ENCODE data around the gene ZNF816. TPM values are rescaled to one million over a fixed set of nuclear protein-coding genes. Genes with fewer than 3 reads are reported as not detected.
"Not testable (repeated sequence)": the region's sequence is repeated elsewhere in the genome, so short reads cannot be mapped to it uniquely, and the experiment has no call there.

The ZNF816 gene
- total RNA-seq, 1 experiment from 2014 or later, result 15.3 TPM

DNA sequence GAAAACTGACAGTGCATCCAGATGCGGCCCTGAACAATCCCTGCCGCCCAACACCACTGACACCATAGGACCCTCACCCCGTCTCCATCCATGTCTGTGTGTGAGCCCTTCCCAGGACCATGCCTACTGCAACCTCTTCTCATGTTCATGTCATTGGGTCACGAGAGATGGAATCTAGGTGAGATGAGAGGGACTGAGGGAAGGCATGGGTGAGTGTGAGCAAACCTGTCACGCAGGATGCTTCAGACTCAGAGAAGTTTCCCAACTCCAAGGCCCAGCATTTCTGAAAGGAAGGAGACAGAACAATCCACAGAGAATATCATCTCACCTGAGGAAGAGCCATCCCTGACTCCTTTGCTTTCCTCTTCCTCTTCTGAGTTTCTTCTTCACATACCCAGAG lies 45.1 kb downstream of the ZNF816 start:
- ATAC-seq, result no peak
- H3K27me3 Mint-ChIP-seq (ENCODE audit: low read depth), result no peaks in the 10 kb centered on the region
- no peak overlapping the region; the same call in 1 of the 2 replicates for H3K27ac Mint-ChIP-seq
- TF ChIP-seq ZNF671 (CRISPR knock-in tag; IDR thresholded peaks at IDR 0.05), result no peak
- TF ChIP-seq, protein P1, sequence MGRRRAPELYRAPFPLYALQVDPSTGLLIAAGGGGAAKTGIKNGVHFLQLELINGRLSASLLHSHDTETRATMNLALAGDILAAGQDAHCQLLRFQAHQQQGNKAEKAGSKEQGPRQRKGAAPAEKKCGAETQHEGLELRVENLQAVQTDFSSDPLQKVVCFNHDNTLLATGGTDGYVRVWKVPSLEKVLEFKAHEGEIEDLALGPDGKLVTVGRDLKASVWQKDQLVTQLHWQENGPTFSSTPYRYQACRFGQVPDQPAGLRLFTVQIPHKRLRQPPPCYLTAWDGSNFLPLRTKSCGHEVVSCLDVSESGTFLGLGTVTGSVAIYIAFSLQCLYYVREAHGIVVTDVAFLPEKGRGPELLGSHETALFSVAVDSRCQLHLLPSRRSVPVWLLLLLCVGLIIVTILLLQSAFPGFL (CRISPR knock-in tag; IDR thresholded peaks at IDR 0.05; ENCODE audit: borderline replicate concordance), result no peak
- ChIA-PET CTCF (no interaction called here), POLR2A (no interaction called here)
- DNase-seq (ENCODE audit: low spot score), result no peak
- H3K4me1 Mint-ChIP-seq, result peaks cover 9% of the 10 kb centered on the region
- H3K36me3 Mint-ChIP-seq, result peaks cover 30% of the 10 kb centered on the region
- no peak overlapping the region for H3K4me3 Mint-ChIP-seq
- no peaks in the 10 kb centered on the region for H3K9me3 Mint-ChIP-seq

DNA sequence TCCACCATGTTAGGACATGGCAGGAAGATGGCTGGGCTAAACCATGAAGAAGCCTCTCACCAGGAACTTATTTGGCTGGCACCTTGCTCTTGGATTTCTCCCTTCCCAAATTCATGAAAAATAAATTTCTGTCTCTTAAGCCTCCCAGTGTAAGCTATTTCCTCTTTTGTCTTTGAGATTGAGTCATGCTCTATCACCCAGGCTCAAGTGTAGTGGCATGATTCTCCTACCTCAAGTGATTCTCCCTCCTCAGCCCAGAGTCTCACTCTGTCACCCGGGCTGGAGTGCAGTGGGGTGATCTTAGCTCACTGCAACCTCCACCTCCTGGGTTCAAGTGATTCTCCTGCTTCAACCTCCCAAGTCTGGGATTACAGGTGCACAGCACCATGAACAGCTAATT lies 52.0 kb downstream of the ZNF816 start:
- POLR2A ChIA-PET, result no interaction called here
- H3K36me3 Mint-ChIP-seq, result peaks cover 53% of the 10 kb centered on the region

DNA sequence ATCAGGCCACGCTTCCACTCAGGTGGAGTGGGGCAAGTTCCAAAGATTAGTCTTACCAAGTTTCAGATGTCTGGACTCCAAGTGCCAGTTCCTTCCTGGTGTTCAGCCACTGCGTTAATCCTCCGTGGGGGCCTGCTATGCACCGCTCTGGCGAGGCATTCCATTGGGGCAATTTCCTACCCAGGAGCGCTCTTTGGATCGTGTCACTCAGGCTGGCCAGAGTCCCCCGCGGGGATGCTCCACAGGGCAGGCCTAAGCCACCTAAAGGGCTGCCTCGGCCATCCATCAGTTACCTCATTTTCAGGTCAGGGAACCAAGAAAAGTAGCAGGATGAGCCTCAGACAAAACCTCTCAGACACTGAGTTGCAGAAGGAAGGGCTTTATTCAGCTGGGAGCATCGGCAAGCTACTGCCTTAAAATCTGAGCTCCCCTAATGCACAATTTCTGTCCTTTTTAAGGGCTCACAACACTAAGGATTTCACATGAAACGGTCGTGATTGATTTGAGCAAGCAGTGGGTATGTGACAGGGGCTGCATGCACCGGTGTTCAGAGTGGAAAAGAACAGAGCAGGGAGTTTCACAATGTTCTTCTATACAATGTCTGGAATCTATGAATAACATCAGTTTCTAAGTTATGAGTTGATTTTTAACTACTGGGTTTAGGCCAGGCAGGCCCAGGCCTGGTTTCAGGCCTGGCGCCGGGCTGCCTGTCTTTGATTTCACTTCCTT lies 58.5 kb downstream of the ZNF816 start:
- Mint-ChIP-seq H3K36me3 (peaks cover 28% of the 10 kb centered on the region), H3K4me1 (peaks cover 18% of the 10 kb centered on the region; the same call in 1 of the 2 replicates), H3K9me3 (peaks cover 23% of the 10 kb centered on the region)
- H3K27ac Mint-ChIP-seq; DNase-seq (ENCODE audit: low spot score); CTCF ChIA-PET; H3K27me3 Mint-ChIP-seq (ENCODE audit: low read depth); ATAC-seq; POLR2A ChIA-PET; H3K4me3 Mint-ChIP-seq: not testable (repeated sequence)

More for the DNA sequence above, 52.0 kb downstream of the ZNF816 start:
- no peak for DNase-seq (ENCODE audit: low spot score)
- no peaks in the 10 kb centered on the region; the same call in 1 of the 2 replicates for H3K27me3 Mint-ChIP-seq (ENCODE audit: low read depth)
- ATAC-seq, result no peak
- CTCF ChIA-PET, result interaction anchor here (0.7 kb wide), 1 partner anchor 109 kb away, joined by 3 read pairs; no protein-coding TSS in a partner anchor
- peaks cover 19% of the 10 kb centered on the region for H3K9me3 Mint-ChIP-seq
- no peaks in the 10 kb centered on the region for H3K4me1 Mint-ChIP-seq
- no peak overlapping the region for H3K27ac Mint-ChIP-seq
- H3K4me3 Mint-ChIP-seq, result no peak overlapping the region
- TF ChIP-seq JAZF1 (CRISPR knock-in tag; IDR thresholded peaks at IDR 0.05) (no peak), NR3C1 (CRISPR knock-in tag; conservative IDR thresholded peaks at IDR 0.05; ENCODE audit: low read depth) (no peak), SOX15 (CRISPR knock-in tag; IDR thresholded peaks at IDR 0.05) (no peak), SP1 (CRISPR knock-in tag; conservative IDR thresholded peaks at IDR 0.05) (no peak), OVOL2 (CRISPR knock-in tag; IDR thresholded peaks at IDR 0.05; ENCODE audit: borderline replicate concordance) (no peak), FOXJ3 (CRISPR knock-in tag; IDR thresholded peaks at IDR 0.05; ENCODE audit: borderline replicate concordance) (no peak), TCF7 (CRISPR knock-in tag; IDR thresholded peaks at IDR 0.05; ENCODE audit: low read depth) (no peak), ELF4 (CRISPR knock-in tag; IDR thresholded peaks at IDR 0.05; ENCODE audit: low read depth) (no peak), MYBL2 (CRISPR knock-in tag; IDR thresholded peaks at IDR 0.05) (no peak), EMX1 (CRISPR knock-in tag; IDR thresholded peaks at IDR 0.05) (no peak)
- TF ChIP-seq, protein P2, sequence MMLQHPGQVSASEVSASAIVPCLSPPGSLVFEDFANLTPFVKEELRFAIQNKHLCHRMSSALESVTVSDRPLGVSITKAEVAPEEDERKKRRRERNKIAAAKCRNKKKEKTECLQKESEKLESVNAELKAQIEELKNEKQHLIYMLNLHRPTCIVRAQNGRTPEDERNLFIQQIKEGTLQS (CRISPR knock-in tag; conservative IDR thresholded peaks at IDR 0.05), result no peak
- TF ChIP-seq, protein P3, sequence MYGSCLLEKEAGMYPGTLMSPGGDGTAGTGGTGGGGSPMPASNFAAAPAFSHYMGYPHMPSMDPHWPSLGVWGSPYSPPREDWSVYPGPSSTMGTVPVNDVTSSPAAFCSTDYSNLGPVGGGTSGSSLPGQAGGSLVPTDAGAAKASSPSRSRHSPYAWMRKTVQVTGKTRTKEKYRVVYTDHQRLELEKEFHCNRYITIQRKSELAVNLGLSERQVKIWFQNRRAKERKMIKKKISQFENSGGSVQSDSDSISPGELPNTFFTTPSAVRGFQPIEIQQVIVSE (CRISPR knock-in tag; IDR thresholded peaks at IDR 0.05; ENCODE audit: borderline replicate concordance), result no peak
- TF ChIP-seq, protein P4, sequence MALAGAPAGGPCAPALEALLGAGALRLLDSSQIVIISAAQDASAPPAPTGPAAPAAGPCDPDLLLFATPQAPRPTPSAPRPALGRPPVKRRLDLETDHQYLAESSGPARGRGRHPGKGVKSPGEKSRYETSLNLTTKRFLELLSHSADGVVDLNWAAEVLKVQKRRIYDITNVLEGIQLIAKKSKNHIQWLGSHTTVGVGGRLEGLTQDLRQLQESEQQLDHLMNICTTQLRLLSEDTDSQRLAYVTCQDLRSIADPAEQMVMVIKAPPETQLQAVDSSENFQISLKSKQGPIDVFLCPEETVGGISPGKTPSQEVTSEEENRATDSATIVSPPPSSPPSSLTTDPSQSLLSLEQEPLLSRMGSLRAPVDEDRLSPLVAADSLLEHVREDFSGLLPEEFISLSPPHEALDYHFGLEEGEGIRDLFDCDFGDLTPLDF (CRISPR knock-in tag; IDR thresholded peaks at IDR 0.05), result no peak
- TF ChIP-seq, protein P5, sequence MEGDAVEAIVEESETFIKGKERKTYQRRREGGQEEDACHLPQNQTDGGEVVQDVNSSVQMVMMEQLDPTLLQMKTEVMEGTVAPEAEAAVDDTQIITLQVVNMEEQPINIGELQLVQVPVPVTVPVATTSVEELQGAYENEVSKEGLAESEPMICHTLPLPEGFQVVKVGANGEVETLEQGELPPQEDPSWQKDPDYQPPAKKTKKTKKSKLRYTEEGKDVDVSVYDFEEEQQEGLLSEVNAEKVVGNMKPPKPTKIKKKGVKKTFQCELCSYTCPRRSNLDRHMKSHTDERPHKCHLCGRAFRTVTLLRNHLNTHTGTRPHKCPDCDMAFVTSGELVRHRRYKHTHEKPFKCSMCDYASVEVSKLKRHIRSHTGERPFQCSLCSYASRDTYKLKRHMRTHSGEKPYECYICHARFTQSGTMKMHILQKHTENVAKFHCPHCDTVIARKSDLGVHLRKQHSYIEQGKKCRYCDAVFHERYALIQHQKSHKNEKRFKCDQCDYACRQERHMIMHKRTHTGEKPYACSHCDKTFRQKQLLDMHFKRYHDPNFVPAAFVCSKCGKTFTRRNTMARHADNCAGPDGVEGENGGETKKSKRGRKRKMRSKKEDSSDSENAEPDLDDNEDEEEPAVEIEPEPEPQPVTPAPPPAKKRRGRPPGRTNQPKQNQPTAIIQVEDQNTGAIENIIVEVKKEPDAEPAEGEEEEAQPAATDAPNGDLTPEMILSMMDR (IDR thresholded peaks at IDR 0.05), result no peak
- TF ChIP-seq, protein P6, sequence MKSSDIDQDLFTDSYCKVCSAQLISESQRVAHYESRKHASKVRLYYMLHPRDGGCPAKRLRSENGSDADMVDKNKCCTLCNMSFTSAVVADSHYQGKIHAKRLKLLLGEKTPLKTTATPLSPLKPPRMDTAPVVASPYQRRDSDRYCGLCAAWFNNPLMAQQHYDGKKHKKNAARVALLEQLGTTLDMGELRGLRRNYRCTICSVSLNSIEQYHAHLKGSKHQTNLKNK (CRISPR knock-in tag; IDR thresholded peaks at IDR 0.05), result no peak
- TF ChIP-seq, protein P7, sequence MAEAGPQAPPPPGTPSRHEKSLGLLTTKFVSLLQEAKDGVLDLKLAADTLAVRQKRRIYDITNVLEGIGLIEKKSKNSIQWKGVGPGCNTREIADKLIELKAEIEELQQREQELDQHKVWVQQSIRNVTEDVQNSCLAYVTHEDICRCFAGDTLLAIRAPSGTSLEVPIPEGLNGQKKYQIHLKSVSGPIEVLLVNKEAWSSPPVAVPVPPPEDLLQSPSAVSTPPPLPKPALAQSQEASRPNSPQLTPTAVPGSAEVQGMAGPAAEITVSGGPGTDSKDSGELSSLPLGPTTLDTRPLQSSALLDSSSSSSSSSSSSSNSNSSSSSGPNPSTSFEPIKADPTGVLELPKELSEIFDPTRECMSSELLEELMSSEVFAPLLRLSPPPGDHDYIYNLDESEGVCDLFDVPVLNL (CRISPR knock-in tag; IDR thresholded peaks at IDR 0.05; ENCODE audit: borderline replicate concordance, low read depth), result no peak
- TF ChIP-seq, protein P8, sequence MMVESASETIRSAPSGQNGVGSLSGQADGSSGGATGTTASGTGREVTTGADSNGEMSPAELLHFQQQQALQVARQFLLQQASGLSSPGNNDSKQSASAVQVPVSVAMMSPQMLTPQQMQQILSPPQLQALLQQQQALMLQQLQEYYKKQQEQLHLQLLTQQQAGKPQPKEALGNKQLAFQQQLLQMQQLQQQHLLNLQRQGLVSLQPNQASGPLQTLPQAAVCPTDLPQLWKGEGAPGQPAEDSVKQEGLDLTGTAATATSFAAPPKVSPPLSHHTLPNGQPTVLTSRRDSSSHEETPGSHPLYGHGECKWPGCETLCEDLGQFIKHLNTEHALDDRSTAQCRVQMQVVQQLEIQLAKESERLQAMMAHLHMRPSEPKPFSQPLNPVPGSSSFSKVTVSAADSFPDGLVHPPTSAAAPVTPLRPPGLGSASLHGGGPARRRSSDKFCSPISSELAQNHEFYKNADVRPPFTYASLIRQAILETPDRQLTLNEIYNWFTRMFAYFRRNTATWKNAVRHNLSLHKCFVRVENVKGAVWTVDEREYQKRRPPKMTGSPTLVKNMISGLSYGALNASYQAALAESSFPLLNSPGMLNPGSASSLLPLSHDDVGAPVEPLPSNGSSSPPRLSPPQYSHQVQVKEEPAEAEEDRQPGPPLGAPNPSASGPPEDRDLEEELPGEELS (CRISPR knock-in tag; IDR thresholded peaks at IDR 0.05), result no peak
- TF ChIP-seq, protein P9, sequence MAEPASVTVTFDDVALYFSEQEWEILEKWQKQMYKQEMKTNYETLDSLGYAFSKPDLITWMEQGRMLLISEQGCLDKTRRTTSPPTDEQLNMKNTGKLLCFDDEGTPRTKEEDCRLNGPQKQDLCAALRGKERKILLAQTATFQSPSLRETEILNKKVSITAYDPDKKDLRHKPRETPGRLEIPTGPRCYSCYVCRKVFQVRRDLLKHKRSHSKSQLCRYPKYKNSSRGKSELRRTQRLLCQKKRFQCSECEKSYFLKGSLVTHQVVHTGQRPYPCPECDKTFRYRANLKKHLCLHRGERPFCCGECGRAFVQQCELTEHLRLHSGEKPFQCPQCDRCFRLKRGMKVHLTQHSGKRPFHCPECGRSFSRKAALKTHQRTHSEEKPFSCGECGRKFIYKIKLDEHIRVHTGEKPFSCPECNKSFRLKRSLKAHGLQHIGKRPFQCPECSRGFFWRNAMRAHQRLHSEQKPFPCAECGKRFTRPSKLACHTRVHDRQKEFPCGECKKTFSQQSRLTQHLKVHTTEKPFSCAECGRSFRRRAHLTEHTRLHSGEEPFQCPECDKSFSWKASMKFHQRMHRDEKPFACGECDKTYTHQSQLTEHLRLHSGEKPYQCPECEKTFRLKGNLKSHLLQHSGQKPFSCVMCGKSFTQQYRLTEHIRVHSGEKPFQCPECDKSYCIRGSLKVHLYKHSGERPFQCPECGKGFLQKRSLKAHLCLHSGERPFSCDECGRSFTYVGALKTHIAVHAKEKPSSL (CRISPR knock-in tag; conservative IDR thresholded peaks at IDR 0.05), result no peak

Measured in WTC11 (cell line).